Thyroid gland (tissue), 4 donors: Measurements from ENCODE around the gene GOLGA2.

Experiments used
- POLR2A ChIP-seq, 2 donors: fragments of 450-650 bp; IDR thresholded peaks; one replicate each; pipeline ENCODE4 v1.6.1; 2017; ENCODE audit warnings: antibody characterized with exemption in 2 of 2, mild to moderate bottlenecking in 2 of 2, moderate library complexity in 1 of 2
- TF ChIP-seq, protein P1 (sequence below), 6 experiments: fragments of 200-600 bp in 3 of 6; fragments of 450-650 bp in 3 of 6; sonication (generic) in 3 of 6; IDR thresholded peaks; one replicate each; pipeline ENCODE4 v1.5.1; 2016 to 2019; ENCODE audit warnings: antibody characterized with exemption in 6 of 6, mild to moderate bottlenecking in 2 of 6, inconsistent platforms in 1 of 6, moderate library complexity in 1 of 6

DNA sequence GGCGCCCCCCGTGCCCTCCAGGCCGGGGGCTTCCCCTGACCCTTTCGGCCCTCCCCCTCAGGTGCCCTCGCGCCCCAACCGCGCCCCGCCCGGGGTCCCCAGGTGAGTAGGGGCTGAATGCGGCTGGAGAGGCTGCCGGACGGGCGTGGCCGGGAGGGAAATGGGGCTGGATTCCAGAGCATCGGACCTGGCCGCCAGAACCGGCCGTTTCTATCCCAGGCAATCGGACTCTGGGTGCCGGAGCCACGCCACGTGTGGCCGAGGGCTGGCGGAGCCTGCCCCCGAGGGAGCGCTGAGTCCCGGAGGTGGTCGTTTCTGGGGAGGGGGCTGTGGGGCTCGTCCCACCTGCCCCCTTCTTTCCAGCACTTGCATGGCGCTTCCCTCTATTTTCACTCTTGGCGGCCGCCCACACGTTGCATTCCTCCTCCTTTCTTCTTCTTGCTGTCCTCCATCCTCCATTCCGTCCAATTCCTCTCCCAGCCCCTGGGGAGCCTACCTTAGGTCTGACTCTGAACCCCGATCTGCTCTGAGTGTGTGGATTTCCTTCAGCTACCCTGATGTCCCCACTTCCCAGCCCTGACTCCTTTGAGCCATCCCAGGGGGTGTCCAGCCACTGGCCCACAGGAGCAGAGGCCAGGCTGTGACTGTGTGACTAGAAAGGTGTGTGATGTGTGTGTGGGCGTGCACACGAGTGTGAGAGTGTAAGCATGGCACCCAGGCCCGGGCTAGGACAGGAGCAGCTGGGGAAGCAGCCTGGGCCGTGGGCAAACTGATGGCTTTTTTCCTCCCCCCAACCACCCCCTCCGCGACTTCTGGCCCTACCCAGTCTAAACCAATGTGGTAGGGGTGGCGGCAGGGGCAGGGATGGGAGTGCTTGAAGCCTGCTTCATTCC, 24.7 kb downstream of the GOLGA2 start:
- TF ChIP-seq, protein P1, sequence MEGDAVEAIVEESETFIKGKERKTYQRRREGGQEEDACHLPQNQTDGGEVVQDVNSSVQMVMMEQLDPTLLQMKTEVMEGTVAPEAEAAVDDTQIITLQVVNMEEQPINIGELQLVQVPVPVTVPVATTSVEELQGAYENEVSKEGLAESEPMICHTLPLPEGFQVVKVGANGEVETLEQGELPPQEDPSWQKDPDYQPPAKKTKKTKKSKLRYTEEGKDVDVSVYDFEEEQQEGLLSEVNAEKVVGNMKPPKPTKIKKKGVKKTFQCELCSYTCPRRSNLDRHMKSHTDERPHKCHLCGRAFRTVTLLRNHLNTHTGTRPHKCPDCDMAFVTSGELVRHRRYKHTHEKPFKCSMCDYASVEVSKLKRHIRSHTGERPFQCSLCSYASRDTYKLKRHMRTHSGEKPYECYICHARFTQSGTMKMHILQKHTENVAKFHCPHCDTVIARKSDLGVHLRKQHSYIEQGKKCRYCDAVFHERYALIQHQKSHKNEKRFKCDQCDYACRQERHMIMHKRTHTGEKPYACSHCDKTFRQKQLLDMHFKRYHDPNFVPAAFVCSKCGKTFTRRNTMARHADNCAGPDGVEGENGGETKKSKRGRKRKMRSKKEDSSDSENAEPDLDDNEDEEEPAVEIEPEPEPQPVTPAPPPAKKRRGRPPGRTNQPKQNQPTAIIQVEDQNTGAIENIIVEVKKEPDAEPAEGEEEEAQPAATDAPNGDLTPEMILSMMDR (IDR thresholded peaks at IDR 0.05) = no peak
- no peak for TF ChIP-seq POLR2A (IDR thresholded peaks at IDR 0.05)
